Loucy (cell line): ENCODE data around the gene PRAC2.

ENCODE experiments used
- CTCF ChIP-seq: fragments of 200-600 bp; sonication (generic); conservative IDR thresholded peaks from 2 replicates; pipeline ENCODE4 v1.5.1; 2014; ENCODE audit warnings: mild to moderate bottlenecking, antibody characterized with exemption, low read length
- EZH2phosphoT487 ChIP-seq: fragments of 200-600 bp; IDR thresholded peaks from 2 replicates; pipeline ENCODE4 v1.6.1; 2018; ENCODE audit warnings: antibody characterized with exemption, mild to moderate bottlenecking, moderate library complexity, borderline replicate concordance

DNA sequence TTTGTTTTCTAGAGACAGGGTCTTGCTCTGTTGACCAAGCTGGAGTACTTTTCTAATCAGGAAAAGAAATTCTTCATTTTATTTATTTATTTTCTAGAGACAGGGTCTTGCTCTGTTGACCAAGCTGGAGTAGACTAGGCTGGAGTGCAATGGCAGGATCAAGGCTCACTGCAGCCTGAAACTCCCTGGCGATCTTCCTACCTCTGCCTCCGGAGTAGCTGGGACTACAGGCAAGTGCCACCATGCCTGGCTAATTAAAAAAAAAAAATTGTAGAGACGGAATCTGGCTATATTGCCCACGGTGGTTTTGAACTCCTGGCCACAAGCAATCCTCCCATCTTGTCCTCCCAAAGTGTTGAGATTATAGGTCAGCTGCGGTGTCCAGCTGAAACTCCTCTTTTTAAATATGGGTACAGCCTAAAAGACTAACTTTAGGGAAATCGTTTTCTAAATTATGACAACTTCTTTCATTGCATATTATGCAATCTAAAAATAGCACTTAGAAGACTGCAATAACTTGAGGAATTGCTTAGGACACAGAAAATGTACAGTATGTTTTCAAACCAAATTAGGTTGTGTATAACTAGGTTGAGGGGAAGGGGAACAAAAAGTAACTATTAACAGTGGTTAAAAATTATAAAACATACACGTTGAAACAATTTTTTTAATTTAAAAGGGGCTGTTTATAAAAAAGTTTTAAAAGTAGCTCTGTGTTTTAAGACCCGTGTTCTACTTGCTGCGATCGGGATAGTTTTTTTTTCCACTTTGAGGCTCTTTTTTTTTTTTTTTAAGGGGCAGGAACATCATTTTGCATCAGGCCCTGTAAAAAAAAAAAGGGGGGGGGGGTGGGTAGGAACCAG is 5.4 kb upstream of the PRAC2 start:
- TF ChIP-seq CTCF (no peak), EZH2phosphoT487 (no peak)
